Epithelial cell of esophagus (primary cell): ENCODE data around the gene ESPN.

Experiments
- DNase-seq: peaks from one replicate; pipeline ENCODE4 v3.0.0; 2010; ENCODE audit warnings: low read depth
- H3K4me3 ChIP-seq: 2 replicates; pipeline ENCODE4 v1.5.1; 2011; ENCODE audit warnings: mild to moderate bottlenecking, low read length, control low read depth
- TF ChIP-seq, protein P1 (sequence below): IDR thresholded peaks from 2 replicates; pipeline ENCODE4 v1.5.1; 2011; ENCODE audit warnings: low read depth, mild to moderate bottlenecking, low read length, control low read depth, inconsistent platforms; ENCODE audit not compliant: insufficient read depth; ENCODE audit errors: missing control alignments

Gene ESPN

DNA sequence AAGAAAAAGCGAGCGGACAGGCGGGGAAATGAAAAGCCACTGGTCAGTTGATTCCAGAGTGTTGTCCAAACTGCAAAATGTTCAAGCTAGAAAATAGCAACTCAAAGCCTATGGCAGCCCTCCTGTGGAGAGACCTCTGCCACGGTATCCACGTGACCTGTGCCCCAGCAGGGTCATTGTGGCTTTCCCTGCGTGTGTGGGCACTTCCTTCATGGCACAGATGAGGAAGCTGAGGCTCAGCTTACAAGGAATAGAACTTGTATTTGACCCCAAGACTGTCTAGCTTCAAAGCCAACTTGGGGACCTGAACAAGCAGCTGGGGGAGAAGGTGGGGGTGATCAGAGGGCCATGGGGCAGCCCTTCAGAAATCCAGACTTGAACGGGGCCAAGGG lies 82.5 kb downstream of the ESPN start:
- DNase-seq = no peak
- TF ChIP-seq, protein P1, sequence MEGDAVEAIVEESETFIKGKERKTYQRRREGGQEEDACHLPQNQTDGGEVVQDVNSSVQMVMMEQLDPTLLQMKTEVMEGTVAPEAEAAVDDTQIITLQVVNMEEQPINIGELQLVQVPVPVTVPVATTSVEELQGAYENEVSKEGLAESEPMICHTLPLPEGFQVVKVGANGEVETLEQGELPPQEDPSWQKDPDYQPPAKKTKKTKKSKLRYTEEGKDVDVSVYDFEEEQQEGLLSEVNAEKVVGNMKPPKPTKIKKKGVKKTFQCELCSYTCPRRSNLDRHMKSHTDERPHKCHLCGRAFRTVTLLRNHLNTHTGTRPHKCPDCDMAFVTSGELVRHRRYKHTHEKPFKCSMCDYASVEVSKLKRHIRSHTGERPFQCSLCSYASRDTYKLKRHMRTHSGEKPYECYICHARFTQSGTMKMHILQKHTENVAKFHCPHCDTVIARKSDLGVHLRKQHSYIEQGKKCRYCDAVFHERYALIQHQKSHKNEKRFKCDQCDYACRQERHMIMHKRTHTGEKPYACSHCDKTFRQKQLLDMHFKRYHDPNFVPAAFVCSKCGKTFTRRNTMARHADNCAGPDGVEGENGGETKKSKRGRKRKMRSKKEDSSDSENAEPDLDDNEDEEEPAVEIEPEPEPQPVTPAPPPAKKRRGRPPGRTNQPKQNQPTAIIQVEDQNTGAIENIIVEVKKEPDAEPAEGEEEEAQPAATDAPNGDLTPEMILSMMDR = no peak

DNA sequence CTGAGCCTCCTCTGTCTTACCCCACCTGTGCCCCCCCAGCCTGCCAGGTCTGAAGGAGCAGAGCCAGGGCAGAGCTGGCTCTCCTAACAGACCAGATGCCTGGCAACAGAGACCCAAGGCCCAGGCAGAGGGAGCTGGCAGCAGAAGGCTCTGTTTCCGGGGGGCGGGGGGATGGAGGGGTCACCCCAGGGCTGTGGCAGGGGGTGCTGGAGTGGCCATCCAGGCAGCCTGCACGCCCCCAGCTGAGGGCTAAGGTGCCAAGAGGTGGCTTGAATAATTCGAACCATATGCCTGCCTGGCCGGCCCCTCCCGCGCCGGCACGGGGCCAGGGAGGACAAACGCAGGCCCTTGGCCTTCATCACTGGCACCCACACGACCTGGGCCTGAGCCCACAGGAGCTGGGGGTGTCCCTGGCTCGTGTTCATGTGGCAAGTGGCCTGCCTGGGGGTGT lies 82.9 kb downstream of the ESPN start:
- TF ChIP-seq, protein P1 = no peak
- DNase-seq = no peak
- H3K4me3 ChIP-seq = no peak overlapping the region

More for the DNA sequence above, 82.5 kb downstream of the ESPN start:
- no peak overlapping the region for H3K4me3 ChIP-seq

DNA sequence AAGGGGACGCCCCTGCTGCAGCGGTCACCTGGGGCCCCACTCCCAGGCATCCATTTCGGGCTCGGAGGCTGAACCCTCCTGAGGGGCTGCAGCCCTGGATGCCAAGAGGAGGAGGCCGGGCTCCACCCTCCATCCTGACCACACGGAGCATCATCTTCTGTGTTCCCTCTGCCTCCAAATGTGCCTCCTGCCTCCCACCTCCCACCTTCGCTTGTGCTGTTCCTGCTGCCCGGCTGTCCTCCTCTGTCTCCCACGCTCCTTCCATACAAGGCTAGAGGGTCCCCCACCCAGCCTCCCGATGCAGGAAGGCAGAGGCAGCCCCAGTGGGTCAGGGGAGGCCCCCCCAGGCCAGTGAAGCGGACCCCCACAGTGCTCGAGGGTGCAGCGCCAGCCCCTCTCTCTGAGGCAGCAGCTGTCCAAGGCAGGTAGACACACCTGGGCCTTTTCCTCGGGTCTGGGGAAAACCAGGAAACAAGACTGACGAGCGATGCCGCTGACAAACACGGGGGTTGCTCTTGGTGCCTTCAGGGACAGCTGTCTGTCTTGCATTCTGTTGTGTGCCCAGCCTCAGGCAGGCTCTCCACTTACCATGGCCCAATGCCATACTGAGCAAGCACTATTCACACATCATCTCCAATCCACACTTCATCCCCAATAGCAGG lies 83.7 kb downstream of the ESPN start:
- no peak for DNase-seq
- H3K4me3 ChIP-seq = no peak overlapping the region
- TF ChIP-seq, protein P1 = no peak

DNA sequence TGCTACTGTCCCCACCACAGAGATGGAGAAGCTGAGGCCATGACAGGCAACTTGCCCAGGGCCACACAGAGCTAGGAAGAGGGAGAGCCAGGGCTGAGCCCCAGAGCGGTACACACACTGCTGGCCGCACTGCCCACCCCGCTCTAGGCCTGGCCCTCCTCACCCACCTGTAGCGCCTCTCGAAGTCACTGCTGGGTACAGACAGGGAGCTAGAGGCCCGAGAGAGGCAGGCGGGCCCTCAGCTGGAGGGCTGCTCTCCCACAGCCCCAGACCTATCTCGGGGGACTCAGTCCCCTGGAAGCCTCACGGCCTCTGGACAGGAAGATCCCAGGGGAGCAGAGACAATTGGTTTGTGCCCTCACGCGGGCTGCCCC lies 84.2 kb downstream of the ESPN start:
- H3K4me3 ChIP-seq = no peak overlapping the region
- TF ChIP-seq, protein P1 = no peak
- no peak for DNase-seq

DNA sequence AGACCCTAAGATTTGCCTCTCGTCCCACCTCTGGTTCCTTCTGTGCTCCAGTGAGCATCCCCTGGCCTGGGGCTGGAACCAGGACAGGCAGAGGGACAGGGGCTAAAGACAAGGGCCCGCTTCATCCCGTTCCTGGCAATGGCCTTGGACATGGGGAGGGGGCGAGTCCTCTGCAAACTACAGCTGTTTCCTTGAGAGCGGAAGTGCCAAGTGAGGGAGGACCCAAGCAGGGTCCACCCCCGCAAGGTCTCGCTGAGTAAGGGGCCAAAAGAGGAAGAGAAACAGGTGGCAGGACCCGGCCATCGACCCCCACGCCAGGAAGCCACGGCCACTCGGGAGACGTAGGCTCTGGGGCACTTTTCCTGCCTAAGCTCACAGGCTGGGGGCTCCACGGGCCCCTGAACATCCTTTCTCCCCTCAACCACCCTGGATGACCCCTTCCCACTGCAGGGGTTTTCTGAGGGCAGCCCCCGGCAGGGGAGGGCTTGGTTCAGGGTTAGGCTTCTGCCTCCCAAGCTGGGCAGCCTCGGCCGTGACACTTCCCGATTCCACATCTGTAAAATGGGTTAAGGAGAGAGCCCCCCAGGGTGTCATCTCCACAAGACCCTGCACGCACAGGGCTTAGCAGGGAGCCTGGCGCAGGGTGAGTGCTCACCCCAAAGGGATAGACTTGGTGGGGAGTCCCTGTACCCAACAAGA lies 84.8 kb downstream of the ESPN start:
- no peak for DNase-seq
- TF ChIP-seq, protein P1 = no peak
- no peak overlapping the region for H3K4me3 ChIP-seq

DNA sequence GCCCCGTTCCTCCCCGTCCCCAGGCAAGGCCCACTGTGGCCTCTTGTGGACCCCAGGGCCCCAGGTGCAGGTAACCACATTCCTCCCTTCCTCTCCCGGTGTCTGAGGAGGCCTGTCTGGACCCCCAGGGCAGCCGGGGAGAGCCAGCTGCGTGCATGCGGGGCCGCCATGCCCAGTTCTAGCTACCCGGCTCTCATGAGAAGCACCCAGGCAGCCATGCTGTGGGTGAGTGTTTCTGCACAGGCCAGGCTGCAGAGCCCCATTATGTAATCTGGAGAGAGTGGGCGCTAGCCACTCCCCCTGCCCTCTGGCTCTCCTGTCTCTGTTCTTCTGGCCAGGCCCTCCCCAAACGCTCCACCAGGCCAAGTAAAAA lies 85.3 kb downstream of the ESPN start:
- H3K4me3 ChIP-seq = no peak overlapping the region
- TF ChIP-seq, protein P1 = no peak
- DNase-seq = no peak

DNA sequence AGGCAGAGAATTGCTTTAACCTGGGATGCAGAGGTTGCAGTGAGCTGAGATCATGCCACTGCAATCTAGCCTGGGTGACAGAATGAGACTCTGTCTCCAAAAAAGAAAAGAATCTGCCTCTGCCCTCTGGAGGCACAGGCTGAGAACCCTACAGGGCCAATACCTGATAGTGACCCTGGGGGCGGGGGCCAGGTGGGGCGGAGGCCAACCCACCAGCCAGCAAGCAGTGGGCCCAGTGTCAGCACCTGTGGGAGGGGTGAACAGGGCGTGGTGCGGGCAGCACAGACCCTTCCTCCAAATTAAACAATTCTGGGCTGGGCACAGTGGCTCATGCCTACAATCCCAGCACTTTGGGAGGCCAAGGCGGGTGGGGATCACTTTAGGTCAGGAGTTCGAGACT lies 85.9 kb downstream of the ESPN start:
- TF ChIP-seq, protein P1 = no peak
- no peak overlapping the region for H3K4me3 ChIP-seq
- no peak for DNase-seq
